SIG-M5 (cell line): ENCODE data around the gene ADGRG6.
"Not testable (repeated sequence)": the region's sequence is repeated elsewhere in the genome, so short reads cannot be mapped to it uniquely, and the experiment has no call there.

ENCODE experiments used
- DNase-seq: peaks from one replicate; lab custom pipeline; 2025; lab: John Stamatoyannopoulos, UW

The ADGRG6 gene

DNA sequence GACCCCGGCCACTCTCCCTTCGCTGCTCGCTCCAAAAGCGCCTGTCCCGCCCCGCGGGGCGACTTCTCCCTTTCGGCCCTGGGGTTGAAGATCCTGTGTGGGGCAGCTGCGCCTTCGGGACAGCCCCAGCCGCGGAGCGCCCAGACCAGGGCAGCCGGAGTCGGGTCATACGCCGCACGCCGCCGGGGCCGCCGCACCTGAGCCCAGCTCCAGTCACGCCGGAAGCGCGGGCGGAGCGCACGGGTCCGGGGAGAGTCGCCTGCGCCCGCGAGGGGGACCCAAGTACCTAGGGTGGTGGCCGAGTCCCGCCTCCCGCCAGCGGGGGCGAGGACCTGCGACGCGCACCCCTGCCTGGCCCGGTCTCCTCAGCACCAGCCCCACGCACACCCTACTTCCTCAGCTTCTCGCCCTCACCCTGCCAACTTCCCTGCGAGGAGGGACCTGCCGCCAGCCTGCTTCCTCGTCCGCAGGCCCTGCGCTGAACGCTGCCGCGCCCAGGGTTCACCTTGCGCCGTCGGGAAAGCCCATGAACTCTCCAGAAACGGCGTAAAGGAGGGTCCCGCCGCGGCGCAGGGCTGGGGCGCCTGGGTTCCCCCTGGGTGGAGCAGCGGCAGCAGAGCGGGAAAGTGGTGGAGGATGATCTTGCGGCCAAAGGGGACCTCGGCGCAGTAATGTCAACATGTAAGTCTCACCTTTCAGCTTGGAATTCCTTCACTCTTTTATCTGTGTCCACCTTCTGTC lies at the start of gene ADGRG6:
Gene ADGRG6 (plus strand): TSS at position 357 of the 741 bp plus-strand sequence. CDS start 323 bp downstream, at position 680.
- no peak for DNase-seq

DNA sequence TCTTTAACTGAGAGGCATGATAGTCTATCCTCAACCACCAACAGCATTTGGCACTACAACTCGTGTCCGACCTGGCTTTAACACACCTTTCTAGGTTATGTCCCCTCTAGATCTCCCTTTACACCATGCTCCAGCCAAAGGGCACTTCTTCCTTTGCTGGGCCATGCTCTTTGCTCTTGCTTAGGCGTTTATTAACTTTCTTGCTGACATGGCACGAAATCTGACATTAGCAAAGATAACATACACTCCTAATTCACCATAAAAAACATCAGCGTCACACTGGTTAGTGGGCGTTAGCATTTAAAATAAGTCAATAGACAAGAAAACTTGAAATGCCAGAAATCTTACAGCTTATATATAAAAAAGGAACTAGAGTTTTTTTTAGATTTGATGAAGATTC lies 47.3 kb upstream of the ADGRG6 start:
- DNase-seq: no peak

DNA sequence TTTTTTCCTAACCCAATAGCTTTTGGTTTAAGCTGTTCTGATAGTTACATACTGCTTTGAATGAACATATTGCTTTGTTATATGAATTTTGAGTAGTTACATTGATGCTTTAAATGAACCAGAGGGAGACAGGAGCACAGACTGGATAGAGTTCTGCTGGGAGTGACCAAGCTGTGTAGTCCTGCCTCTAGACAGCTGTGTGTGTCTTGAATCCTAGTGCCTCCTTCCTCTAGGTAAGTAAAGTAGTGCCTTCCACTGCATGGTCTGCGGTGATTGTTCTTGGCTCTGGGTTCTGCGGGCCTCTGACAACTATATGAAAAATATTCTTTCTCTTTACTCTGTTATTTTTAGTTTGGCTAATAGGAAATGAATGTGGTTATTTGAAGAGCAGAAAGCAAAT lies 46.0 kb upstream of the ADGRG6 start:
- DNase-seq: no peak

DNA sequence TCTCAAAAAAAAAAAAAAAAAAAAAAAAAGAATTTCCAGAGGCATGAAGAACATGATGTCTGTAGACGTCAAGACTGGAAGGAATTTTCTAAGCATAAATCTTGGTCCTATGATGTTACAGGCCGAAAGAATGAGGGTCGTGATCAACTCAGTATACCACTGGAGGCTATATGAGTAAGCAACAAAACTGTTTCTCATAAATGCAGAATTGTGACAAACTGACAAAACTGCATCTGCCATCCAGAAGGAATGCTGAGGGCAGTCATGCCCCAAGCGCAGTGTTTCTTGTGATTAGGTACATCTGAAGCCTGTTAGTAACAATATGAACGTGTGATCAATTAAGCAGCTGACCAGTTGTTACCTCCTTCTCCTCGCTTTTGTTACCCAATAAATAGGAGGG lies 43.5 kb upstream of the ADGRG6 start:
- no peak for DNase-seq

DNA sequence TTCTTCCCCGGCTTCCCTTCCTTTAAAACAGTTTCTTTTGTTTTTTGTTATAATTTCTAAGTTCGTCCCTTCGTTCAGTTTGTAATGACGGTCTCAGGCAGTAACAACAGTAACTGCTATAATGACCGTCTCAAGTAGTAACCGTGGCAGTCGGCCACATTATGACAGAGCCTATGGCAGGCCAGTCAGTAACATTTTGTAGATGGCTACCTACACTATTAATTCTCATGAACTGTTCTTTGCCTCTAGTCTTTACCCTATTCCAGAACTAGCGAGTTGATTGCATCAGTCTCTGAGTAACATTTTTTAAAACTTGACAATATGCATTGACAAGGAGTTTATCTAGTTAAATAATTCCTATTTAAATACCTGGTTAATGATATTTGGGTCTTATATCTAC lies 43.0 kb upstream of the ADGRG6 start:
- DNase-seq: no peak

DNA sequence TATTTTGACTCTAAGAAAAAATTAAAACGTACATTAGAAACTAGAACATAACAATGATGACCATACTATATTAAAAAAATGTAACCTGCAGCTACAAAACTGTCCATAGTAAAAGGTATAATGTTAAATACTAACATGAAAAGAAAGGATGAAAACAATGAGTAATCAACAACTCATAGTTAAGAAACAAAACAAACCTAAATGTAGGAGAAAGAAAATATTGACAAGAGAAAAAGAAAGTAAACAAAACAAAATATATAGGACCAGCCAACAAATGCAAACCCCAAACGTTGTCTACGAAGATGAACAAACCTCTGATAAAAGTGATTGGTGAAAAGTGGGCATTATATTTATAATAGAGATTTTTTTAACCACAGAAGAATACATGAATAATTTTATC lies 41.1 kb upstream of the ADGRG6 start:
- no peak for DNase-seq

DNA sequence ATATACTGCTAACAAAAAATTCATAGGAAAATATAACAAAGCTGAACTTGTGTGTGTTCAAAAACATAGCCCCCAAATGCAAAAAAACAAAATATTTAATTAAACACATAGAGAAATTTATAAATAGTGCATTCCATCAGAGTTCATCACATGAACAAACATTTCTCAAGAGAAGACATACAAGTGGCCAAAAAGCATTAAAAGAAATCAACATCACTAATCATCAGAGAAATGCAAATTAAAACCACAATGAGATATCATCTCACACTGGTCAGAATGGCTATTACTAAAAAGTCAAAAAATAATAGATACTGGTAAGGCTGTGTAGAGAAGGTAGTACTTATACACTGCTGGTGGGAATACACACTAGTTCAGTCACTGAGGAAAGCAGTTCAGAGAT lies 39.6 kb upstream of the ADGRG6 start:
- no peak for DNase-seq

DNA sequence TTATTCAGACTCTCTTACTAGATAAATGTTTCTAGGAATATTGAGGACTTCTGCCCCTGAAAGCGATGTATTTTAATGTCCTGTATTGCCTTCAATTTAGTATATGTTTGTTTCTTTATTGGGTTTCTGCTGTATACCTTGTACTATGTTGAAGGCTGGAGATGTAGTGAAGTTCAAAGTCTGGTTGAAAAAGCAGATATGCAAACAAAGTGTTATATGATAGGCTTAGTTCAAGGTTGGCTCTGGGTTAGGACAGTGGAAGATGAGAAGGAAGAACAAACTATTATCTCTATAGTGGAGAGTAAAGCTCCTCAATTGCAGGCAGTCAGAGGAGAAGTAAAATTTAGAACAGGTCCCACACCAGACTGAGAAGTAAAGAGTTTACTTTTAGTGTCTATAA lies 36.3 kb upstream of the ADGRG6 start:
- DNase-seq: no peak

DNA sequence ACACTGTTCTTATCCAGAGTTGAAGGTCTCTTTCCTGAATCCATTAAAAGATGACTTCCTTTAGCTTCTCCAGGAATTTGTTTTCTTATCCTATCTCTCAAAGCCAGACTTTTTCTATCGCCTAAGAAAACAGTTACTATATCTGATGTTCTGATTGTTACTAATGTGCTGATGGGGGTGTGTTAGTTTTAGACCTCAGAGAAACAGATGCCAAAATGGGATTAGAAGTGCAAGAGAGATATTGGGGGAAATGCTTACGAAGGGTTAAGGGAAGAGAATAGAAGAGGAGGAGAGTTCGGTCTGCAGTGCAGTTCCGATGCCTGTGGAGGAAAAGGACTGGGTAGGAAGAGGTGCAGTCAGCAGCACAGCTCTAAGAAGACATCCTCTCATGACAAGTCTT lies 35.7 kb upstream of the ADGRG6 start:
- DNase-seq: no peak

DNA sequence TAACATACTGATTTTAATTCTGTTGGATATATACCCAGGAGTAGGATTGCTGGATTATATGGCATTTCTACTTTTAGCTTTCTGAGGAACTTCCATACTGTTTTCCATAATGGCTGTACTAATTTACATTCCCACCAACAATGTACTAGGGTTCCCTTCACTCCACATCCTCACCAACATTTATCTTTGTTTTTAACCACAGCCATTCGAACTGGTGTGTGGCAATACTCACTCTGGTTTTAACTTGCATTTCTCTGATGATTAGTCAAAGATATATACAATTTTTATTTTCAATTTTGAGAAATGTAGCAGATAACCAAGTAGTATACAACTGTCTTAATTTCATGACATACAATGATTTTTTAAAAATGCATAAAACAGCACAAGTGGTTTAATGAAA lies 30.3 kb upstream of the ADGRG6 start:
- DNase-seq: no peak

DNA sequence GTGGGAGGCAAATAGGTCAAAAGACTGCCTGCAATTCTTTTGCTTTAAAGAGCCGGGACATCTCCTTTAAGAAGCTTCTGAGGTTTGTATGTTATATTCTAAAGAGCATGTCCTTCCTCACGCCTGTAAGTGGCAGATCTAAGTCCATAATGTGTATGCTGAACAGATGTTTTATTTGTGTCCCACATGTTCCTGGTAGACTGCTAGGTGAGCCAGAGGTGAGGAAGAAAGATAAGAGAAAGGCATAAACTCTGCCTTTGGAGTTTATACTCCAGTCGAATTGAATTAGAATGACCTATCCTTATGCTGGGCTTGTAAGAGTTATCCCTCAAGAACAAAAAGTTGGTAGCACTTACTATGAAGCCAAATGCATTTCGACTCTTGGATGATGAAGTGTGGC lies 27.2 kb upstream of the ADGRG6 start:
- no peak for DNase-seq

DNA sequence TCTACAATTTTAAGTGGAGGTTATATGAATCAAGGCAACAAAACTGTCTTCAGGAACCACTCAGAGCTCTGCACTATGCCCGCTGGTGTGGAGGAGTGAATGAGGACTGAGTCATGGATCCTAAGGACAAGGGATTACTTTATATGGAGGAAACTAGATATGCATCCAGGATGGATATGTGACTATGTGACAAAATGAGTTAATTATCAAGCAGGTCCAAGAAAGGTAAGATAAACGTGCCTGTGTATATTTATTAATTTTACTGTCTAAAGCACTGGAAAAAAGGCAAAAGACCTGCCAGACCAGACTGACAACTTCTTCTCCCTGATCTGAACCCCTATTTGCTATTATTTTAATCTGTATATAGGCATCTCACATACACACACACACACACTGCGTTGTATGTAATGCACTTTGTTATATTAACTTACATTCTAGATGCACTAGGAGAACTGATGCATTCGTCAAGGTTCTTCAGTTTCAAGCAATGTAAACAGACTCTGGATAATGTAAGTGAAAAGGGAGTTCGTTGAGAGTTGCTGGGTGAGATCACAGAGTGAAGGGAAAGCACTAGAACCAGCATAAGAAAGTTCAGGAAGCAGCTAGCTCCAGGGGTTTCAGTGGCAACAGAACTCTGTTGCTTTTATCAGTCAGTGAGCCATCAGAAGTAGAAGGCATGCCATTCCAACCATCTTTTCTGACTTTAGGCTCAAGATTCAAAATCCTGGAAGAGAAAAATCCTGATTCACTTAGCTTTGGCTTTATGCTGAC lies 26.4 kb upstream of the ADGRG6 start:
- no peak for DNase-seq

DNA sequence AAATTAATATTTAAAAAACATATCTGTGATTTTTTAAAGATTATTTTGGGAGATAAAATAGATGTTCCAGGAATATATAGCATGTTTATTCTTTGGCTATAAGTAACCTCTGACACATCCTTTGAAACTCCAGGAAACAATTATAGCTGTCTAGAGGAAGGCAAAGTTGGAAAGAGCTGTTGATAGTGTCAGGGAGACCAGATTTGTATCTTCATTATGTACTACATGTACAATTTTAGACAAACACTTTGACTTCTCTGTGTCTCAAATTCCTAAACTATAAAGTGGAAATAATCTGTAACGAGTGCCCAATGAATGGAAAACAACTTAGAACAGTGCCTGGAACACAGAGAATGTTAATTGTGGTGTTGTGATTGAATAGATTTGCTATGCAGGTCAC lies 25.6 kb upstream of the ADGRG6 start:
- DNase-seq: no peak

DNA sequence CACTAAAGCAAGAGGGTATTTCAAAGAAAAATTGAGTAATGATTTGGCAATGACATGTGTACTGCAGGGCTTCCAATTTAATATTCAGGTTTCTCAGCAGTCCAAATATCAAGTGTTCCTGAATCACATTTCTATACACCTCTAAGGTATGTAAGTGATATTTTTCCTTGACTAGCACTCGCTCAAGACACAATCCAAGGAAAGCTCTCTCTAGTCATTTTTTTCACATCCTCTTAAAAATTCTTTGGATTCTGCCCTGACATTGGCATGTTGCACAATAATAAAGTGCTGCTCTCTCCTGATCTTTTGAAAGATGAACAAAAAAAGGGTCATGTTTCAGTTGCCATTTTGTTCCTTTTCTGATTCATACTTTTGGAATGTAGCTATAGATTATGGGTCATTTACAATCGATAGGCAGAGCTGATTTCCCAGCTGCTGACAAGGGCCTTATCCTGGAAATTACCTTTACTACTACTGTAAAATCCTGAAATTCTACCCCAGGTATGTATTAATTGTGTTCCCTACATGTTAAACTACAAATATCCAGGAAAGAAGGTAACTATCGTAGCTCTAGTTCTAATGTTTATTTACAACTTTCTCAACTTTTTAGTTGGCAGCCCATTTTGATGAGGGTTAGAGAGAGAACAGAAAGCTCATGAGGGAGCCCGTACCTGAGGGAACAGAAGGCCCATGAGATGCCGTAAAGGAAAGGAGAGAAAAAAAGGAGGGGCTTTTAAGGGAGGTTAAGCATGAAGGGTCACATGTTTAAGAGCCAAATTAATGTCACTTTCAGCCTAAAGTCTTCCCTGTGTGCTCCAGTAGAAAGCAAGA lies 22.2 kb upstream of the ADGRG6 start:
- no peak for DNase-seq

DNA sequence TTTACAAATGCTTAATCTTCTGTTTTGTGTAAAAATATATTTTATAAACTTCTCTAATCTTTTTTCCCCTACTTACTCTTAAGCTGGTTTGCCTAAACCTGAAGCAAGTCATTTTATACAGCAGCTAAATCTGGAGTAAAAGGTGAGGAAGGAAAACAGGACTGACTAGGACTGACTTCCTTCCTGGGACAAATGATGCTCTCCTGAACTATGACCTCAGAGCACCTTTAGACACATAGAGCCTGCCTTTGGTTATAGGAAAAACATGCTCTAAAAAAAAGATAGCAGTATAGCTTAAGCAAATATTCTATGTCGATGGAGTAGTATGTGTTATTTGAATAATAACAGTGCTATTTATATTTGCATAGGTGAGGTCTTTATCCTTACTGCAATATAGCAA lies 21.5 kb upstream of the ADGRG6 start:
- no peak for DNase-seq

DNA sequence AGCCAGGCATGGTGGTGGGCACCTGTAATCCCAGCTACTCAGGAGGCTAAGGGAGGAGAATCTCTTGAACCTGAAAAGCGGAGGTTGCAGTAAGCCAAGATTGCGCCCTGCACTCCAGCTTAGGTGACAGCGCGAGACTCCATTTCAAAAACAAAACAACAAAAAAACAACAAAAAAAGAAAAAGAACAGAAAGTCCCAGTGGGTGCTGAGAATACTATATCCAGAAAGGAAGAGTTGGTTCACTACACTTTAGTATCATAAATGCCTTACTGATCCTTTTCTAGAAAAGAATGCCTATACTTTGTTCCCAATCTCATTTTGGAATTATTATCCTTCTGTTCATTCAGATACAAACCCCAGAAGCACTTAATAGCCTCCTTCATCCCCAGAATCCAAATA lies 20.9 kb upstream of the ADGRG6 start:
- no peak for DNase-seq

DNA sequence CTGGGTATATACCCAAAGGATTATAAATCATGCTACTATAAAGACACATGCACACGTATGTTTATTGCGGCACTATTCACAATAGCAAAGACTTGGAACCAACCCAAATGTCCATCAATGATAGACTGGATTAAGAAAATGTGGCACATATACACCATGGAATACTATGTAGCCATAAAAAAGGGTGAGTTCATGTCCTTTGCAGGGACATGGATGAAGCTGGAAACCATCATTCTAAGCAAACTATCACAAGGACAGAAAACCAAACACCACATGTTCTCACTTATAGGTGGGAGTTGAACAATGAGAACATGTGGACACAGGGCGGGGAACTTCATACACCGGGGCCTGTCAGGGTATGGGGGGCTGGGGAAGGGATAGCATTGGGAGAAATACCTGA lies 18.7 kb upstream of the ADGRG6 start:
- DNase-seq: not testable (repeated sequence)

DNA sequence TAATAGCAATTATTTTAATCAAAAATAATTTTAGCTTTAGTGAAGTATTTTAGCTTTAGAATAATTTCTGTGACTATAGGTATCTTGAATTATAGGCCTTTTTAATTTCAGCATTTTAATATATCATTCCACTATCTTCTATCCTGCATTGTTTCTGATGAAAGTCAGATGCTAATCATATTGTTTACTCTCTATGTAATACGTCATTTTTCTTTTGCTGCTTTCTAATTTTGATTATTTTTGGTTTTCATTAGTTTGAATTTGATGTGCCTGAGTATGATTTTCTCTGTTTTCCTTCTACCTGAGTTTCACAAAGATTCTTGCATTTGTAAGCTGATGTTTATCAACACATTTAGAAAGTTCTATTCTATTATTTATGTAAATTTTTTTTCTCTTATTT lies 17.4 kb upstream of the ADGRG6 start:
- DNase-seq: no peak

DNA sequence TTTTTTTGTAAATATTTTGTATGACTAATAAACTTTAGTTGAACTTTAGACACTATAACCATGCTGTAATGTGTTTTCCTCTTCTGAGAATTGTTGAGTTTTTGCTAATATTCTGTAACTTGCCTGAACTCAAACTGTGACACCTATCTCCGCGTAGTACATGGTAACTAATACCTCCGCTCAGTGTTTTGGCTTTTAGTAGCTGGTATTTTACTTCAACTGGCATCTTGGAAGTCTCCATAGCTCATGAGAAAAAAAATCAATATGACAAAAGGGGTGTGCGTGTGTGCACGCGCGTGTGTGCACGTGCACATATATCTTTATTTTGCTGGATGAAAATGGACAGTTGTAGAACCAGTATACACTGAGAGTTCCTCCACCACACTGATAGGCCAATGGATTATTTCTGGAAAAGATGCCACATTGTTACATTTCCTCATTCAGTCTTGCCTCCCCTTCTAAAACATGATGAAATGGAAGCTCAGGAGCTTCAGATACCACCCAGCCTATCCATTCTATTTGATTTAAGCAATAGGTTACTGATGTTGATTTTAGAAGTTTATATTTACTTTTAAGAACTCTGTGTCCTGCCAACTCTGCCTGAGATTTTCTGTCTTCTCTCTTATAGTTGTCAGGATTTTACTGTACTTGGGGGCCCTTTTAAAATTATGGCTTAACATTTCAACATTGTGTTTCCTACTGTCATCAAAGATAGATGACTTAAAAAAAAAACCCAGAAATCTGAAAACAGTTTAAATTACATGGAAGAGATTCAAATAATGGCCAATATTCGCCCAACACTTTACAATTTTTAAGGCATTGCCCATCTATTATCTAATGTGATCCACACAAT lies 16.3 kb upstream of the ADGRG6 start:
- DNase-seq: no peak

DNA sequence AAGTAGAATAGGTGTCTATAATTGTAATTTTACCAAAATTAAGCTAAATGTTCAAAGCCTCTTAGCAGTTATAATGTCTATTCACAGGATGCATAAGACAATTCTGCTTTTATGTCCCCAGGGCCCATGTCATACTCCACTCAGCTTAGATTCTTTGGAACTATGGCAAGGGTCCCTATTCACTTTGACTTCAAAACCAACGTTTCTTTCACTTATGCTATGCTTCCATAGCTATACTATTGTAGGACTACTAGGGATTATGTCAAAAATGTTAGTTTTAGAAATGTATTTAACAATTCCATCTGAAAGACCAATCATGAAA lies 15.8 kb upstream of the ADGRG6 start:
- no peak for DNase-seq

DNA sequence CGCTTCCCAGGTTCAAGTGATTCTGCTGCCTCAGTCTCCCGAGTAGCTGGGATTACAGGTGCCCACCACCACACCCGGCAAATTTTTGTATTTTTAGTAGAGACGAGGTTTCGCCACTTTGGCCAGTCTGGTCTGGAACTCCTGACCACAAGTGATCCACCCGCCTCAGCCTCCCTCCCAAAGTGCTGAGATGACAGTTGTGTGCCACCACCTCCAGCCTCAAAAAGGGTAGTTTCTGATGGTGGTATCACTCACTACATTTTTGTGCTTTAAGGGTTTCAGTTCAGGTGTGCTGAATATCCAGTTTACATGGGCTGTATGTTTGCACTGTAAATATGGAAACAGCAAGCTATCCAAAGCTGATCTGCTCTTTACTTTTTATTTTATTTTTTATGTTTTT lies 12.1 kb upstream of the ADGRG6 start:
- DNase-seq: no peak

DNA sequence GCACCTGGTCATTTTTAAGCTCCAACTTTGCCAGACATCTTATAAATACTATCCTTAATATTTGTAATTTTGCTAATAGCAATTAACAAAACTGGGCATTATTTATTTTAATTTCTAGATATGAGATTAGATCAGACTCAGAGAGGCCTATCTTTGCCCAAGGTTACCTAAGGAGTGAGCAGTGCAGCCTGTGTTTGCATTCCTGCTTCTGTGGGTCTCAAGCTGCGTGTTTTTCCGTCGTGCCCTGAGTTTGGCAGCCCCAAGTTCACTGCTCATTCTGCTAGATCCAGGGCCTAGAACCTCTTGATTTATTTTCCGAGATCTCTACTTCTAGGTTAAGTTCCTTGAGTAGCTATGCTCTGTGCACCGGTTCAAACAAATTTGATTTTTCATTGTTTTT lies 11.0 kb upstream of the ADGRG6 start:
- DNase-seq: no peak
